HepG2 (cell line): ENCODE results near the gene PCSK6. TPM values are rescaled to one million over a fixed set of nuclear protein-coding genes. Genes with fewer than 3 reads are reported as not detected.

ENCODE experiments used
- ATAC-seq: fragments of 200-7000 bp; cut with Tn5 transposase; 3 replicates; pipeline ENCODE4 v1.9.1; 2020; ENCODE audit warnings: mild to moderate bottlenecking, moderate library complexity
- BruUV-seq: library from RNA; stranded (reverse); fragments of 400-500 nt; replicated peaks from 2 replicates; lab custom pipeline; 2021; lab: Mats Ljungman, UMichigan
- CTCF ChIA-PET: fragments of 300-600 bp; formaldehyde crosslinking; extraction: SDS; loops from one replicate; lab custom pipeline; 2021; ENCODE audit warnings: low total read pairs, inconsistent platforms, low intra/inter-chr PET ratio; lab: Yijun Ruan, JAX
- POLR2A ChIA-PET: fragments of 350-600 bp; sonication (Branson Sonifier 250); formaldehyde crosslinking; loops from one replicate; lab custom pipeline; 2020; ENCODE audit warnings: antibody characterized with exemption, inconsistent platforms; lab: Yijun Ruan, JAX
- DNase-seq: peaks from one replicate; pipeline ENCODE4 v3.0.0-alpha.2; 2015; ENCODE audit warnings: low spot score
- FAIRE-seq: peaks from 3 replicates; lab custom pipeline; 2011; peaks lifted over from hg19 to GRCh38; lab: Jason Lieb, UNC
- H2AFZ ChIP-seq: one replicate; pipeline ENCODE4 v1.6.1; 2011; ENCODE audit warnings: low read length, inconsistent platforms
- H3K27ac ChIP-seq: fragments of 300-600 bp; 3 replicates; pipeline ENCODE4 v1.8.0; 2011; ENCODE audit warnings: mixed run types, mild to moderate bottlenecking, mixed read lengths, low read length, inconsistent platforms; ENCODE audit not compliant: insufficient read depth; ENCODE audit errors: extremely low read length
- H3K27me3 ChIP-seq, 2 experiments: fragments of 200-600 bp in 1 of 2; 2 replicates in 1 of 2; 3 replicates in 1 of 2; pipeline versions ENCODE4 v1.6.0 to v1.8.0; 2011; ENCODE audit warnings: low read length in 2 of 2, mild to moderate bottlenecking in 2 of 2, moderate library complexity in 2 of 2, inconsistent platforms in 1 of 2; ENCODE audit not compliant: insufficient read depth in 2 of 2, control insufficient read depth in 1 of 2
- H3K36me3 ChIP-seq, 2 experiments: fragments of 200-600 bp in 1 of 2; replicated peaks in 1 of 2; 2 replicates in 1 of 2; 3 replicates in 1 of 2; pipeline versions ENCODE4 v1.5.1 to v1.8.0; 2011; ENCODE audit warnings: low read length in 2 of 2, inconsistent platforms in 1 of 2; ENCODE audit not compliant: insufficient read depth in 2 of 2, control insufficient read depth in 1 of 2
- H3K4me1 ChIP-seq: 2 replicates; pipeline ENCODE4 v1.5.1; 2012; ENCODE audit warnings: low read length, inconsistent platforms; ENCODE audit not compliant: insufficient read depth
- H3K4me2 ChIP-seq: 2 replicates; pipeline ENCODE4 v1.6.0; 2011; ENCODE audit warnings: low read depth, low read length, inconsistent platforms
- H3K4me3 ChIP-seq, 3 experiments: fragments of 200-600 bp in 1 of 3; sonication (generic), shearing (Covaris generic) in 1 of 3; replicated peaks in 1 of 3; 2 replicates each; pipeline ENCODE4 v1.5.1; 2011 to 2016; ENCODE audit warnings: low read length in 3 of 3, inconsistent platforms in 2 of 3, low read depth in 2 of 3, mild to moderate bottlenecking in 2 of 3, control low read depth in 1 of 3, mixed read lengths in 1 of 3; ENCODE audit not compliant: insufficient read depth in 1 of 3
- H3K79me2 ChIP-seq: one replicate; pipeline ENCODE4 v1.6.1; 2011; ENCODE audit warnings: low read length, inconsistent platforms; ENCODE audit not compliant: insufficient read depth
- H3K9ac ChIP-seq: 2 replicates; pipeline ENCODE4 v1.6.0; 2011; ENCODE audit warnings: mild to moderate bottlenecking, low read depth, low read length, inconsistent platforms; ENCODE audit not compliant: insufficient read depth
- H3K9me3 ChIP-seq: 2 replicates; pipeline ENCODE4 v1.5.1; 2012; ENCODE audit warnings: mild to moderate bottlenecking, low read length
- H4K20me1 ChIP-seq: 2 replicates; pipeline ENCODE4 v1.6.0; 2011; ENCODE audit warnings: inconsistent platforms, mild to moderate bottlenecking, low read length, moderate library complexity; ENCODE audit not compliant: insufficient read depth
- AGO1 ChIP-seq: fragments of 200-400 bp; formaldehyde crosslinking; IDR thresholded peaks from 2 replicates; pipeline ENCODE4 v1.6.1; 2017; ENCODE audit warnings: mild to moderate bottlenecking, low read depth, low read length, moderate library complexity; ENCODE audit not compliant: poor library complexity, severe bottlenecking
- ASH2L ChIP-seq: fragments of 300-600, 200-600 bp; sonication (generic); IDR thresholded peaks from 2 replicates; pipeline ENCODE4 v1.7.0; 2017; ENCODE audit warnings: low read depth, mild to moderate bottlenecking, moderate library complexity, mixed read lengths, low read length; ENCODE audit not compliant: insufficient read length
- ATF7-NPFF ChIP-seq: sonication (generic); formaldehyde crosslinking; IDR thresholded peaks from 2 replicates; pipeline ENCODE4 v1.8.1; 2023; ENCODE audit warnings: mild to moderate bottlenecking, low read depth, missing genetic modification reagents, moderate library complexity
- HNF4G ChIP-seq, 2 experiments: sonication (generic) in 1 of 2; formaldehyde crosslinking in 1 of 2; IDR thresholded peaks; 2 replicates each; pipeline versions ENCODE4 v1.4.0 to v1.6.1; 2011 to 2020; ENCODE audit warnings: borderline replicate concordance in 2 of 2, low read depth in 2 of 2, mild to moderate bottlenecking in 2 of 2, low read length in 1 of 2, missing genetic modification reagents in 1 of 2, moderate library complexity in 1 of 2
- KAT8 ChIP-seq: IDR thresholded peaks from 2 replicates; pipeline ENCODE4 v1.6.1; 2016; ENCODE audit warnings: missing genetic modification reagents, missing compliant biosample characterization
- NAIF1 ChIP-seq: sonication (generic); formaldehyde crosslinking; IDR thresholded peaks from 2 replicates; pipeline ENCODE4 v1.5.0; 2020; ENCODE audit warnings: mild to moderate bottlenecking, missing genetic modification reagents, borderline replicate concordance
- NFRKB ChIP-seq: fragments of 450-650 bp; IDR thresholded peaks from 2 replicates; pipeline ENCODE4 v1.6.1; 2017
- POLR2A ChIP-seq, 2 experiments: IDR thresholded peaks; 2 replicates each; pipeline ENCODE4 v1.6.1; 2011; ENCODE audit warnings: low read depth in 2 of 2, low read length in 2 of 2, mild to moderate bottlenecking in 1 of 2, moderate library complexity in 1 of 2; ENCODE audit not compliant: insufficient read depth in 1 of 2
- XRCC5 ChIP-seq: fragments of 200-400 bp; formaldehyde crosslinking; optimal IDR thresholded peaks from 2 replicates; pipeline ENCODE3; 2017; ENCODE audit warnings: mild to moderate bottlenecking, low read length
- ZMAT3 ChIP-seq: sonication (generic); formaldehyde crosslinking; conservative IDR thresholded peaks from 2 replicates; pipeline ENCODE4 v1.7.0; 2021; ENCODE audit warnings: missing genetic modification reagents
- ZNF124 ChIP-seq: sonication (generic); formaldehyde crosslinking; IDR thresholded peaks from 2 replicates; pipeline ENCODE4 v1.4.0; 2020; ENCODE audit warnings: missing genetic modification reagents
- ZNF317 ChIP-seq: sonication (generic); formaldehyde crosslinking; IDR thresholded peaks from 2 replicates; pipeline ENCODE4 v1.5.0; 2020; ENCODE audit warnings: mild to moderate bottlenecking, missing genetic modification reagents
- ZNF354B ChIP-seq: sonication (generic); formaldehyde crosslinking; IDR thresholded peaks from 2 replicates; pipeline ENCODE4 v1.8.0; 2022; ENCODE audit warnings: mild to moderate bottlenecking, missing genetic modification reagents
- ZNF891 ChIP-seq: sonication (generic); formaldehyde crosslinking; IDR thresholded peaks from 2 replicates; pipeline ENCODE4 v1.5.0; 2020; ENCODE audit warnings: mild to moderate bottlenecking, missing genetic modification reagents
- WGBS: methylation state at CpG from one replicate; pipeline ENCODE4 v1.1.6; 2017; ENCODE audit warnings: low lambda C conversion rate; 5-methylcytosine and 5-hydroxymethylcytosine counted together
- in situ Hi-C: cut with HindIII; loops from 2 replicates; pipeline ENCODE4 v1.10.0; 2017; ENCODE audit warnings: low pct_unique_long_range_greater_than_20kb; ENCODE audit not compliant: extremely low pct_ligation_motif_present
- intact Hi-C: fragments of 100-400 bp; cut with micrococcal nuclease; formaldehyde crosslinking; loops from one replicate; pipeline ENCODE4 v1.10.0; 2022; ENCODE audit not compliant: unreplicated experiment
- polyA plus RNA-seq, 8 experiments: library from polyadenylated mRNA; depleted of rRNA in 3 of 8; stranded (reverse) in 7 of 8; unstranded in 1 of 8; fragments of >200 nt; fragmentation: Illumina TruSeq in 4 of 8; extraction: Trizol in 4 of 8; gene quantifications; 2 replicates each; pipeline versions ENCODE4 v1.2.1 to v1.2.3, GENCODE V29; 2011 to 2016; ENCODE audit warnings: low read depth in 4 of 8, missing spikeins in 1 of 8, mixed read lengths in 1 of 8; ENCODE audit not compliant: insufficient read depth in 1 of 8
- total RNA-seq, 5 experiments: library from RNA; depleted of rRNA; stranded (reverse); fragments of >200 nt; fragmentation: Illumina TruSeq; extraction: Trizol; gene quantifications; 2 replicates each; pipeline ENCODE4 v1.2.3, GENCODE V29; 2016; ENCODE audit warnings: low read depth in 1 of 5
- TF ChIP-seq, protein P1 (sequence below): sonication (generic); formaldehyde crosslinking; IDR thresholded peaks from 2 replicates; pipeline ENCODE4 v1.4.0; 2020; ENCODE audit warnings: missing genetic modification reagents
- TF ChIP-seq, protein P2 (sequence below): sonication (generic); formaldehyde crosslinking; IDR thresholded peaks from 2 replicates; pipeline ENCODE4 v1.4.0; 2020; ENCODE audit warnings: mild to moderate bottlenecking, missing genetic modification reagents
- TF ChIP-seq, protein P3 (sequence below): sonication (generic); formaldehyde crosslinking; IDR thresholded peaks from 2 replicates; pipeline ENCODE4 v1.9.0; 2022; ENCODE audit warnings: missing genetic modification reagents, mild to moderate bottlenecking, borderline replicate concordance
- TF ChIP-seq, protein P4 (sequence below): IDR thresholded peaks from 2 replicates; pipeline ENCODE4 v1.6.1; 2016; ENCODE audit warnings: mild to moderate bottlenecking

Gene PCSK6
- total and polyA plus RNA-seq, 2 of the 13 experiments (the other 11 are each of a cell fraction or from before 2014, with no cell fraction given) = 56.5 to 155 TPM

DNA sequence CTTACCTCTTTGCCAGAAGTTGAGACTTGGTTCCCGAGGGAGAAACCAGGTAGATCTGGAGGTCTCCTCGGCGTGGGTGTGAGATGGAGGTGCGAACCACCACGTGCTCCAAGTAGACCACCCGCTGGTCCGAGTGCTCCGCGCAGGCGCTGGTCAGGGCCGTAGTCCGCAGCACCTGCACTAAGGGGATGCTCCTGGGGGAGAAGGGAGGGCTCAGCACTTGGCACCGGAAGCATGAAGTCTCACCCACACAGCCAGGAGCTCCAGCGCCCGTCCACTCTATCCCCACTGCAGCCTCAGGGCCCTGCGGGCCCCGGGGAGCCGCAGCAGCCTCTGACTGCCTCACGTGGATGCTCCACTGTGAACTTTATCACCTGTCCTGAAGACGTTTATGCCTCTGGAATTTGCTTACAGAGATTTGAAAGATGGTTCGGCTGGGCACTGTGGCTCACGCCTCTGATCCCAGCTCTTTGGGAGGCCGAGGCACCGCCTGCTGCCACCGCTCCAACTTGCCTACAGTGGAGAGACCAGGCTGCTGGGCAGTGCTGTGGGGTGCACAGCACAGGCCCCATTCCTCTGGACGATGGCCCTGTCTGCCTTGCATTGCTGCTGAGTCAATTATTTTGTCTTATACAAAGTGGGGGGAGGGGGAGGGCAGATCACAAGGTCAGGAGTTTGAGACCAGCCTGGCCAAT, 119.0 kb downstream of the PCSK6 start (continued):
- no peak for TF ChIP-seq HNF4G (IDR thresholded peaks at IDR 0.05; ENCODE audit: borderline replicate concordance, low read depth, low read length)
- no peak for TF ChIP-seq HNF4G (CRISPR knock-in tag; IDR thresholded peaks at IDR 0.05; ENCODE audit: borderline replicate concordance, low read depth)
- no peak for TF ChIP-seq AGO1
- no peak for TF ChIP-seq NAIF1 (CRISPR knock-in tag)
- TF ChIP-seq, protein P1, sequence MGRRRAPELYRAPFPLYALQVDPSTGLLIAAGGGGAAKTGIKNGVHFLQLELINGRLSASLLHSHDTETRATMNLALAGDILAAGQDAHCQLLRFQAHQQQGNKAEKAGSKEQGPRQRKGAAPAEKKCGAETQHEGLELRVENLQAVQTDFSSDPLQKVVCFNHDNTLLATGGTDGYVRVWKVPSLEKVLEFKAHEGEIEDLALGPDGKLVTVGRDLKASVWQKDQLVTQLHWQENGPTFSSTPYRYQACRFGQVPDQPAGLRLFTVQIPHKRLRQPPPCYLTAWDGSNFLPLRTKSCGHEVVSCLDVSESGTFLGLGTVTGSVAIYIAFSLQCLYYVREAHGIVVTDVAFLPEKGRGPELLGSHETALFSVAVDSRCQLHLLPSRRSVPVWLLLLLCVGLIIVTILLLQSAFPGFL = no peak
- no peak for TF ChIP-seq ZNF354B (CRISPR knock-in tag)
- TF ChIP-seq ZMAT3 (CRISPR knock-in tag) = no peak
- TF ChIP-seq ZNF317 = no peak
- TF ChIP-seq ATF7-NPFF = no peak

DNA sequence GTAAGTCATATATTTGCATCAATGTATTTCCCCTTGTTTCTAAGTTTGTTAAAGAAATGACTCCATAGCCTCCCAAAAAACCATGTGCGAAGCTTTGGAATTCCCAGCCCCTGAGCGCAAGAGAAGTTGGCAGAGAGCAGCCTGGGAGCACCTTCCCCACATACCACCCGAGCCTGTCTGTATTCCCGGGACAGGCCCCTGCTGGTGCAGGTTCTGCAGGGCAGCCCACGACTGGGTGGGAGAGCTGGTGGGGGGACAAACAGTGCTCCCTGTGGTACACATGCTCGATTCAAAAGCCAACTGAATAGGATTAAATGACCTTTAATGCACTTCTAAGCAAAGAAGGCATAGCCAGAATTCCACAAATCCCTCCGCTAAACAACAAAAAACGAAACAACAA, 119.8 kb downstream of the PCSK6 start:
- H3K36me3 ChIP-seq = peaks cover 26 to 58% of the 10 kb centered on the region in 2 experiments; a peak in 4 of 5 replicates
- no peaks in the 10 kb centered on the region for H3K4me1 ChIP-seq
- BruUV-seq = no TSS peak
- no peak overlapping the region for H3K4me2 ChIP-seq
- H3K9me3 ChIP-seq = no peaks in the 10 kb centered on the region
- H2AFZ ChIP-seq = no peak overlapping the region
- no peak overlapping the region for H3K9ac ChIP-seq
- H3K27me3 ChIP-seq = no peaks in the 10 kb centered on the region
- DNase-seq = no peak
- no peaks in the 10 kb centered on the region for H4K20me1 ChIP-seq
- H3K79me2 ChIP-seq = no peaks in the 10 kb centered on the region
- in situ Hi-C loops = no loop called here
- WGBS = 98% methylated on average over 8 of the region's 8 CpGs
- no peak for ATAC-seq
- ChIA-PET POLR2A (no interaction called here), CTCF (no interaction called here)
- H3K4me3 ChIP-seq = no peak overlapping the region
- no peak overlapping the region for H3K27ac ChIP-seq
- intact Hi-C loops = no loop called here
- no peak for FAIRE-seq
- TF ChIP-seq, protein P2, sequence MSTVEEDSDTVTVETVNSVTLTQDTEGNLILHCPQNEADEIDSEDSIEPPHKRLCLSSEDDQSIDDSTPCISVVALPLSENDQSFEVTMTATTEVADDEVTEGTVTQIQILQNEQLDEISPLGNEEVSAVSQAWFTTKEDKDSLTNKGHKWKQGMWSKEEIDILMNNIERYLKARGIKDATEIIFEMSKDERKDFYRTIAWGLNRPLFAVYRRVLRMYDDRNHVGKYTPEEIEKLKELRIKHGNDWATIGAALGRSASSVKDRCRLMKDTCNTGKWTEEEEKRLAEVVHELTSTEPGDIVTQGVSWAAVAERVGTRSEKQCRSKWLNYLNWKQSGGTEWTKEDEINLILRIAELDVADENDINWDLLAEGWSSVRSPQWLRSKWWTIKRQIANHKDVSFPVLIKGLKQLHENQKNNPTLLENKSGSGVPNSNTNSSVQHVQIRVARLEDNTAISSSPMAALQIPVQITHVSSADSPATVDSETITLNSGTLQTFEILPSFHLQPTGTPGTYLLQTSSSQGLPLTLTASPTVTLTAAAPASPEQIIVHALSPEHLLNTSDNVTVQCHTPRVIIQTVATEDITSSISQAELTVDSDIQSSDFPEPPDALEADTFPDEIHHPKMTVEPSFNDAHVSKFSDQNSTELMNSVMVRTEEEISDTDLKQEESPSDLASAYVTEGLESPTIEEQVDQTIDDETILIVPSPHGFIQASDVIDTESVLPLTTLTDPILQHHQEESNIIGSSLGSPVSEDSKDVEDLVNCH = no peak
- TF ChIP-seq ZNF891 (CRISPR knock-in tag) = no peak
- TF ChIP-seq ASH2L = no peak
- no peak for TF ChIP-seq POLR2A (IDR thresholded peaks at IDR 0.05; ENCODE audit: insufficient read depth in 1 of 2, low read depth in 2 of 2, low read length in 2 of 2)
- no peak for TF ChIP-seq XRCC5
- no peak for TF ChIP-seq KAT8 (CRISPR knock-in tag)
- TF ChIP-seq, protein P3, sequence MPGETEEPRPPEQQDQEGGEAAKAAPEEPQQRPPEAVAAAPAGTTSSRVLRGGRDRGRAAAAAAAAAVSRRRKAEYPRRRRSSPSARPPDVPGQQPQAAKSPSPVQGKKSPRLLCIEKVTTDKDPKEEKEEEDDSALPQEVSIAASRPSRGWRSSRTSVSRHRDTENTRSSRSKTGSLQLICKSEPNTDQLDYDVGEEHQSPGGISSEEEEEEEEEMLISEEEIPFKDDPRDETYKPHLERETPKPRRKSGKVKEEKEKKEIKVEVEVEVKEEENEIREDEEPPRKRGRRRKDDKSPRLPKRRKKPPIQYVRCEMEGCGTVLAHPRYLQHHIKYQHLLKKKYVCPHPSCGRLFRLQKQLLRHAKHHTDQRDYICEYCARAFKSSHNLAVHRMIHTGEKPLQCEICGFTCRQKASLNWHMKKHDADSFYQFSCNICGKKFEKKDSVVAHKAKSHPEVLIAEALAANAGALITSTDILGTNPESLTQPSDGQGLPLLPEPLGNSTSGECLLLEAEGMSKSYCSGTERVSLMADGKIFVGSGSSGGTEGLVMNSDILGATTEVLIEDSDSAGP (CRISPR knock-in tag) = no peak
- no peak for TF ChIP-seq NFRKB
- TF ChIP-seq ZNF124 = no peak
- TF ChIP-seq, protein P4, sequence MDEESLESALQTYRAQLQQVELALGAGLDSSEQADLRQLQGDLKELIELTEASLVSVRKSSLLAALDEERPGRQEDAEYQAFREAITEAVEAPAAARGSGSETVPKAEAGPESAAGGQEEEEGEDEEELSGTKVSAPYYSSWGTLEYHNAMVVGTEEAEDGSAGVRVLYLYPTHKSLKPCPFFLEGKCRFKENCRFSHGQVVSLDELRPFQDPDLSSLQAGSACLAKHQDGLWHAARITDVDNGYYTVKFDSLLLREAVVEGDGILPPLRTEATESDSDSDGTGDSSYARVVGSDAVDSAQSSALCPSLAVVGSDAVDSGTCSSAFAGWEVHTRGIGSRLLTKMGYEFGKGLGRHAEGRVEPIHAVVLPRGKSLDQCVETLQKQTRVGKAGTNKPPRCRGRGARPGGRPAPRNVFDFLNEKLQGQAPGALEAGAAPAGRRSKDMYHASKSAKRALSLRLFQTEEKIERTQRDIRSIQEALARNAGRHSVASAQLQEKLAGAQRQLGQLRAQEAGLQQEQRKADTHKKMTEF (CRISPR knock-in tag) = no peak
